NCI-H345 (cell line): ENCODE results near the gene HSPA1L.

Experiments
- DNase-seq: peaks from one replicate; lab custom pipeline; 2025; lab: John Stamatoyannopoulos, UW

The HSPA1L gene

DNA sequence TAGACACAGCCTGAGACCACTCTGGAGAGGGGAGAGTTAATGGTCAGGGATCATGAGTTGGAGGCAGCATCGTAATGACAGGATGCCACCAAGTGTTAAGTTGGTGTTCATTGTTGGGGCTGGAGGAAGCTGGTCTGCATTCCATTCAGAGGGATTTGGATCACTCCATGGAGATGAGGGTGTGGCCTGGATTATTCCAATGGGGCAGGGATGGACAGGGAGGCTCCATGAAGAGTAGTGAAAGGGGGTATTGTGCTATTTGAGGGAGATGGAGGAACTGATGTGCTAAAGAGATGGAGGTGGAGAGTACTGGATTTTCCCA is 51.5 kb downstream of the HSPA1L start:
- no peak for DNase-seq

GRCh38 chr6:31762878-31763618 is 52.0 kb downstream of the HSPA1L start:
- DNase-seq: no peak

GRCh38 chr6:31762356-31762755 is 52.7 kb downstream of the HSPA1L start, which contains the start of gene SAPCD1:
TSS of gene SAPCD1 (plus strand) at chr6:31762656. CDS start at chr6:31763055, 399 bp downstream.
- no peak for DNase-seq

GRCh38 chr6:31761343-31761742 is 53.7 kb downstream of the HSPA1L start:
- no peak for DNase-seq

DNA sequence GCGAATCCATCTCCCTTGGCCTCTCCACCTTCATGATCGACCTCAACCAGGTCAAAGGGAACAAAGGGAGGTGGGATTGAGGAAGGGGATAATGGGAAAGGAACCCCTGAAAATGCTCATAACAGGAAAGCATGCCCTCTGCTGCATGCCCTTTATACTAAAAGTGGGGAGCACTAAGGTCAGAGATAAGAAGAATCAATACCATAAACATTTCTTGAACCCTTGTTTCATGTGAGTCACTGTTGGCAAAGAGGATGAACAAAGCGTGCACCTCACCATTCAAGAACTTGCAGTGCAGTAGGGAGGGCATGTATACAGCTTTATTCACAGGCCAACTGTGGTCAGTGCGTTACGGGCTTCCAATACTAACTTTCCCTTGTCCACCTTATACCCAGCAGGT is 54.3 kb downstream of the HSPA1L start:
- no peak for DNase-seq
